IMR-90 (cell line): ENCODE results near the gene DDX59. TPM values are rescaled to one million over a fixed set of nuclear protein-coding genes. Genes with fewer than 3 reads are reported as not detected.

ENCODE experiments used
- ATAC-seq: fragments of 200-7000 bp; cut with Tn5 transposase; 2 replicates; pipeline ENCODE4 v1.9.1; 2020; ENCODE audit warnings: low read depth, mild to moderate bottlenecking, moderate library complexity
- BruUV-seq: library from RNA; stranded (reverse); fragments of 400-500 nt; replicated peaks from 2 replicates; lab custom pipeline; 2021; lab: Mats Ljungman, UMichigan
- CTCF ChIA-PET: fragments of 300-600 bp; formaldehyde crosslinking; extraction: SDS; loops from one replicate; lab custom pipeline; 2021; ENCODE audit warnings: antibody characterized with exemption; lab: Yijun Ruan, JAX
- POLR2A ChIA-PET: fragments of 300-600 bp; sonication (Branson Sonifier 250); formaldehyde crosslinking; loops from one replicate; lab custom pipeline; 2022; ENCODE audit warnings: antibody characterized with exemption; ENCODE audit not compliant: unreplicated experiment; lab: Charles Lee
- DNase-seq: peaks from one replicate; pipeline ENCODE4 v3.0.0; 2013
- H2AFZ ChIP-seq: replicated peaks from 2 replicates; pipeline ENCODE3; 2013; ENCODE audit warnings: low read length, mild to moderate bottlenecking; ENCODE audit not compliant: poor library complexity
- H2AK5ac ChIP-seq: 2 replicates; pipeline ENCODE4 v1.6.1; 2013; ENCODE audit warnings: low read depth, low read length, inconsistent platforms
- H2AK9ac ChIP-seq: replicated peaks from 2 replicates; pipeline ENCODE3; 2013; ENCODE audit warnings: mild to moderate bottlenecking, low read depth, low read length, moderate library complexity; ENCODE audit not compliant: poor library complexity
- H2BK120ac ChIP-seq: 2 replicates; pipeline ENCODE4 v1.6.1; 2013; ENCODE audit warnings: low read depth, low read length, inconsistent platforms
- H2BK15ac ChIP-seq: 3 replicates; pipeline ENCODE4 v1.6.1; 2013; ENCODE audit warnings: low read depth, low read length, inconsistent platforms
- H2BK20ac ChIP-seq: 2 replicates; pipeline ENCODE4 v1.6.1; 2013; ENCODE audit warnings: low read depth, mild to moderate bottlenecking, inconsistent platforms, low read length, moderate library complexity
- H2BK5ac ChIP-seq: 2 replicates; pipeline ENCODE4 v1.6.1; 2013; ENCODE audit warnings: mild to moderate bottlenecking, low read depth, low read length, inconsistent platforms; ENCODE audit not compliant: poor library complexity, severe bottlenecking
- H3K14ac ChIP-seq: replicated peaks from 2 replicates; pipeline ENCODE4 v1.6.1; 2013; ENCODE audit warnings: low read depth, low read length, inconsistent platforms
- H3K18ac ChIP-seq: 2 replicates; pipeline ENCODE4 v1.6.1; 2013; ENCODE audit warnings: low read depth, low read length, control low read depth
- H3K23ac ChIP-seq: 2 replicates; pipeline ENCODE4 v1.6.1; 2013; ENCODE audit warnings: low read depth, low read length, inconsistent platforms
- H3K27ac ChIP-seq: 2 replicates; pipeline ENCODE4 v1.5.1; 2013; ENCODE audit warnings: mild to moderate bottlenecking, control low read depth, low read length; ENCODE audit not compliant: insufficient read depth
- H3K27me3 ChIP-seq: 2 replicates; pipeline ENCODE4 v1.6.1; 2013; ENCODE audit warnings: low read length; ENCODE audit not compliant: control insufficient read depth, insufficient read depth
- H3K36me3 ChIP-seq: 2 replicates; pipeline ENCODE4 v1.6.1; 2013; ENCODE audit warnings: low read length, mixed read lengths; ENCODE audit not compliant: control insufficient read depth, insufficient read depth
- H3K4ac ChIP-seq: 2 replicates; pipeline ENCODE4 v1.6.1; 2013; ENCODE audit warnings: low read depth, low read length, inconsistent platforms
- H3K4me1 ChIP-seq: 2 replicates; pipeline ENCODE4 v1.6.1; 2013; ENCODE audit warnings: low read length, mixed read lengths; ENCODE audit not compliant: control insufficient read depth, insufficient read depth
- H3K4me2 ChIP-seq: 2 replicates; pipeline ENCODE4 v1.6.1; 2013; ENCODE audit warnings: low read depth, mild to moderate bottlenecking, control low read depth, low read length, moderate library complexity
- H3K4me3 ChIP-seq: 2 replicates; pipeline ENCODE4 v1.5.1; 2013; ENCODE audit warnings: low read depth, mild to moderate bottlenecking, control low read depth, low read length, moderate library complexity; ENCODE audit not compliant: insufficient read depth
- H3K56ac ChIP-seq: 2 replicates; pipeline ENCODE4 v1.6.1; 2013; ENCODE audit warnings: low read length, inconsistent platforms; ENCODE audit not compliant: insufficient read depth; ENCODE audit errors: extremely low read depth
- H3K79me1 ChIP-seq, 2 experiments: 2 replicates each; pipeline ENCODE4 v1.6.1; 2013; ENCODE audit warnings: low read length in 2 of 2, inconsistent platforms in 1 of 2, low read depth in 1 of 2
- H3K9ac ChIP-seq: 2 replicates; pipeline ENCODE4 v1.6.1; 2013; ENCODE audit warnings: low read depth, low read length, control low read depth
- H3K9me1 ChIP-seq: 2 replicates; pipeline ENCODE4 v1.6.1; 2013; ENCODE audit warnings: low read length, inconsistent platforms; ENCODE audit not compliant: insufficient read depth
- H3K9me3 ChIP-seq: 2 replicates; pipeline ENCODE4 v1.6.1; 2013; ENCODE audit warnings: low read length; ENCODE audit not compliant: control insufficient read depth, insufficient read depth
- H4K20me1 ChIP-seq: 2 replicates; pipeline ENCODE4 v1.6.1; 2013; ENCODE audit warnings: low read length, inconsistent platforms; ENCODE audit not compliant: insufficient read depth
- H4K5ac ChIP-seq: 2 replicates; pipeline ENCODE4 v1.6.1; 2013; ENCODE audit warnings: mild to moderate bottlenecking, low read depth, low read length, control low read depth
- H4K8ac ChIP-seq, 2 experiments: 2 replicates each; pipeline ENCODE4 v1.6.1; 2013; ENCODE audit warnings: low read depth in 2 of 2, low read length in 2 of 2, control low read depth in 1 of 2, inconsistent platforms in 1 of 2
- H4K91ac ChIP-seq: 2 replicates; pipeline ENCODE4 v1.6.1; 2013; ENCODE audit warnings: low read depth, low read length, inconsistent platforms; ENCODE audit not compliant: insufficient read depth
- BHLHE40 ChIP-seq: fragments of 150-350 bp; IDR thresholded peaks from 2 replicates; pipeline ENCODE4 v1.6.1; 2016; ENCODE audit warnings: mild to moderate bottlenecking, low read depth, low read length
- CEBPB ChIP-seq: IDR thresholded peaks from 2 replicates; pipeline ENCODE4 v1.6.1; 2012; ENCODE audit warnings: low read depth, low read length, improper control_type of control experiment
- CHD1 ChIP-seq: IDR thresholded peaks from 2 replicates; pipeline ENCODE4 v1.6.1; 2012; ENCODE audit warnings: low read depth, low read length, improper control_type of control experiment
- FOS ChIP-seq: fragments of 150-350 bp; IDR thresholded peaks from 2 replicates; pipeline ENCODE4 v1.6.1; 2016; ENCODE audit warnings: low read depth, low read length
- MAFK ChIP-seq: IDR thresholded peaks from 2 replicates; pipeline ENCODE4 v1.6.1; 2012; ENCODE audit warnings: low read depth, low read length, improper control_type of control experiment
- MAZ ChIP-seq: IDR thresholded peaks from 2 replicates; pipeline ENCODE4 v1.6.1; 2012; ENCODE audit warnings: low read depth, mild to moderate bottlenecking, low read length, improper control_type of control experiment, moderate library complexity, borderline replicate concordance
- MXI1 ChIP-seq: IDR thresholded peaks from 2 replicates; pipeline ENCODE4 v1.6.1; 2012; ENCODE audit warnings: low read depth, mild to moderate bottlenecking, low read length, moderate library complexity, borderline replicate concordance
- NFE2L2 ChIP-seq: fragments of 150-350 bp; IDR thresholded peaks from 2 replicates; pipeline ENCODE4 v1.6.1; 2016; ENCODE audit warnings: low read depth, mild to moderate bottlenecking, low read length
- POLR2A ChIP-seq: IDR thresholded peaks from 2 replicates; pipeline ENCODE4 v1.6.1; 2012; ENCODE audit warnings: mild to moderate bottlenecking, low read depth, low read length
- WGBS, 2 experiments: methylation state at CpG; one replicate each; pipeline versions ENCODE4 v1.1.5 to v1.1.7; 2013; ENCODE audit warnings: missing lambda C conversion rate in 2 of 2; ENCODE audit not compliant: insufficient read length in 1 of 2; ENCODE audit errors: extremely low coverage in 2 of 2; 5-methylcytosine and 5-hydroxymethylcytosine counted together
- dilution Hi-C: fragments of 300-500 bp; cut with HindIII; formaldehyde crosslinking; loops from one replicate; pipeline ENCODE4 v1.14.3; 2018; ENCODE audit warnings: low sequenced_read_pairs; ENCODE audit not compliant: unreplicated experiment
- in situ Hi-C: fragments of 300-500 bp; cut with MboI; formaldehyde crosslinking; loops from 3 replicates; pipeline ENCODE4 v1.14.3; 2019; ENCODE audit warnings: low sequenced_read_pairs, inconsistent platforms, mixed read lengths
- intact Hi-C: fragments of 100-400 bp; cut with micrococcal nuclease; formaldehyde crosslinking; loops from 2 replicates; pipeline ENCODE4 v1.10.0; 2022
- polyA plus RNA-seq, 3 experiments: library from polyadenylated mRNA; depleted of rRNA; stranded (reverse); fragments of >200 nt; gene quantifications; 2 replicates each; pipeline ENCODE4 v1.2.3, GENCODE V29; 2012; ENCODE audit warnings: low replicate concordance in 1 of 3
- total RNA-seq: library from RNA; depleted of rRNA; stranded (reverse); fragments of >200 nt; gene quantifications from 2 replicates; pipeline ENCODE4 v1.2.3, GENCODE V29; 2012
- TF ChIP-seq, protein P1 (sequence below): conservative IDR thresholded peaks from 2 replicates; pipeline ENCODE4 v1.5.1; 2012; ENCODE audit warnings: mild to moderate bottlenecking, low read depth, low read length, improper control_type of control experiment
- TF ChIP-seq, protein P2 (sequence below): fragments of 150-350 bp; IDR thresholded peaks from 2 replicates; pipeline ENCODE4 v1.6.1; 2017; ENCODE audit warnings: mild to moderate bottlenecking, antibody characterized with exemption, low read length, low read depth
- TF ChIP-seq, protein P3 (sequence below): fragments of 150-350 bp; IDR thresholded peaks from 2 replicates; pipeline ENCODE4 v1.6.1; 2016; ENCODE audit warnings: low read depth, mild to moderate bottlenecking, low read length, moderate library complexity, borderline replicate concordance

Gene DDX59
- total and polyA plus RNA-seq, 2 of the 4 experiments (the other 2 are of a cell fraction) = 8.6 to 9.1 TPM

DNA sequence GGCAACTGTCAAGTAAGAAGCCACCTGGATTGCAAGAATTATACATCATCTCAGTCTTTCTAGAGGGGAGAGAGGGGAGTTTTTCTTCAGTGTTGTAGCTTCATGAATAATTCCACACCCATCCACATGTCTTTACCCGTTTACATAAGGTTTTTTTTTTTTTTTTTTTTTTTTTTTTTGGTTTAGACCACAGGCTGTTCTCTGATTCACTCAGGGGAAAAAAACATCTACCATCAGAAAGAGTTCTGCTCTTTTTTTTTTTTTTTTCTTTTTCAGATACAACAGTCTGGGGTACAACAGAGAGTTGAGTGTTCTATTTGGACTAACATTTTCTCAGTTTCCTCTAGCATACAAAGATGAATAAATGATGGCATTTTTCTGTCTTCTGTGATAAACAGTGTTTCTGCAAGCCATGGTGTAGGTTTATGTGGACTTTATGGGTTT lies 44.3 kb downstream of the DDX59 start:
- POLR2A ChIA-PET = no interaction called here
- H3K27ac ChIP-seq = no peak overlapping the region
- ATAC-seq = no peak

More for the DNA sequence above, 44.3 kb downstream of the DDX59 start:
- Histone ChIP-seq H3K4me2 (no peak overlapping the region), H3K36me3 (no peaks in the 10 kb centered on the region), H3K9me1 (no peaks in the 10 kb centered on the region), H3K18ac (no peak overlapping the region), H4K91ac (no peak overlapping the region), H3K9ac (no peak overlapping the region), H2BK15ac (no peak overlapping the region), H2BK120ac (no peak overlapping the region), H3K4ac (no peak overlapping the region), H2AK9ac (no peak overlapping the region), H3K9me3 (no peaks in the 10 kb centered on the region), H4K5ac (no peak overlapping the region), H3K4me1 (no peaks in the 10 kb centered on the region; the same call in 1 of the 2 replicates), H2BK20ac (no peak overlapping the region), H2AK5ac (no peak overlapping the region), H3K4me3 (no peak overlapping the region), H2BK5ac (no peak overlapping the region), H3K79me1 (no peaks in the 10 kb centered on the region; a peak in 1 of 4 replicates), H2AFZ (no peak overlapping the region), H3K27me3 (no peaks in the 10 kb centered on the region; the same call in 1 of the 2 replicates), H3K56ac (no peak overlapping the region), H3K23ac (no peak overlapping the region), H4K20me1 (no peaks in the 10 kb centered on the region), H4K8ac (no peak overlapping the region), H3K14ac (no peak overlapping the region)
- WGBS, 2 experiments = no CpG with 5 or more reads among the region's 1 CpG
- CTCF ChIA-PET = interaction anchor here (0.6 kb wide), 1 partner anchor 44 kb away, joined by 5 read pairs; no protein-coding TSS in a partner anchor
- in situ Hi-C loops (loop anchor here (5.0 to 10.0 kb wide), 2 partner anchors 177 to 419 kb away; no protein-coding TSS in a partner anchor), dilution Hi-C loops (no loop called here), intact Hi-C loops (loop anchor here (10.0 kb wide), 1 partner anchor 349 kb away; no protein-coding TSS in a partner anchor)
- no TSS peak for BruUV-seq
- no peak for TF ChIP-seq BHLHE40
- TF ChIP-seq, protein P1, sequence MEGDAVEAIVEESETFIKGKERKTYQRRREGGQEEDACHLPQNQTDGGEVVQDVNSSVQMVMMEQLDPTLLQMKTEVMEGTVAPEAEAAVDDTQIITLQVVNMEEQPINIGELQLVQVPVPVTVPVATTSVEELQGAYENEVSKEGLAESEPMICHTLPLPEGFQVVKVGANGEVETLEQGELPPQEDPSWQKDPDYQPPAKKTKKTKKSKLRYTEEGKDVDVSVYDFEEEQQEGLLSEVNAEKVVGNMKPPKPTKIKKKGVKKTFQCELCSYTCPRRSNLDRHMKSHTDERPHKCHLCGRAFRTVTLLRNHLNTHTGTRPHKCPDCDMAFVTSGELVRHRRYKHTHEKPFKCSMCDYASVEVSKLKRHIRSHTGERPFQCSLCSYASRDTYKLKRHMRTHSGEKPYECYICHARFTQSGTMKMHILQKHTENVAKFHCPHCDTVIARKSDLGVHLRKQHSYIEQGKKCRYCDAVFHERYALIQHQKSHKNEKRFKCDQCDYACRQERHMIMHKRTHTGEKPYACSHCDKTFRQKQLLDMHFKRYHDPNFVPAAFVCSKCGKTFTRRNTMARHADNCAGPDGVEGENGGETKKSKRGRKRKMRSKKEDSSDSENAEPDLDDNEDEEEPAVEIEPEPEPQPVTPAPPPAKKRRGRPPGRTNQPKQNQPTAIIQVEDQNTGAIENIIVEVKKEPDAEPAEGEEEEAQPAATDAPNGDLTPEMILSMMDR = no peak
- TF ChIP-seq, protein P2, sequence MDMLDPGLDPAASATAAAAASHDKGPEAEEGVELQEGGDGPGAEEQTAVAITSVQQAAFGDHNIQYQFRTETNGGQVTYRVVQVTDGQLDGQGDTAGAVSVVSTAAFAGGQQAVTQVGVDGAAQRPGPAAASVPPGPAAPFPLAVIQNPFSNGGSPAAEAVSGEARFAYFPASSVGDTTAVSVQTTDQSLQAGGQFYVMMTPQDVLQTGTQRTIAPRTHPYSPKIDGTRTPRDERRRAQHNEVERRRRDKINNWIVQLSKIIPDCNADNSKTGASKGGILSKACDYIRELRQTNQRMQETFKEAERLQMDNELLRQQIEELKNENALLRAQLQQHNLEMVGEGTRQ = no peak
- TF ChIP-seq MAFK = no peak
- TF ChIP-seq, protein P3, sequence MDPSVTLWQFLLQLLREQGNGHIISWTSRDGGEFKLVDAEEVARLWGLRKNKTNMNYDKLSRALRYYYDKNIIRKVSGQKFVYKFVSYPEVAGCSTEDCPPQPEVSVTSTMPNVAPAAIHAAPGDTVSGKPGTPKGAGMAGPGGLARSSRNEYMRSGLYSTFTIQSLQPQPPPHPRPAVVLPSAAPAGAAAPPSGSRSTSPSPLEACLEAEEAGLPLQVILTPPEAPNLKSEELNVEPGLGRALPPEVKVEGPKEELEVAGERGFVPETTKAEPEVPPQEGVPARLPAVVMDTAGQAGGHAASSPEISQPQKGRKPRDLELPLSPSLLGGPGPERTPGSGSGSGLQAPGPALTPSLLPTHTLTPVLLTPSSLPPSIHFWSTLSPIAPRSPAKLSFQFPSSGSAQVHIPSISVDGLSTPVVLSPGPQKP = no peak
- TF ChIP-seq CHD1 = no peak
- no peak for TF ChIP-seq FOS
- no peak for TF ChIP-seq MXI1
- no peak for TF ChIP-seq POLR2A
- no peak for TF ChIP-seq NFE2L2
- no peak for TF ChIP-seq MAZ
- no peak for TF ChIP-seq CEBPB
- peak; percentile 56 for DNase-seq
